ENCODE measurements around the gene SEM1.
"Not testable (repeated sequence)": the region's sequence is repeated elsewhere in the genome, so short reads cannot be mapped to it uniquely, and the experiment has no call there.

SEM1 gene

GRCh38 chr7:96700516-96700915 lies 9.1 kb downstream of the SEM1 start:
- DNase-seq (ENCODE audit: low spot score): no peak
- no peak for TF ChIP-seq CTCF (IDR thresholded peaks at IDR 0.05; ENCODE audit: extremely low read depth, missing control alignments)

- no peak for DNase-seq (ENCODE audit: low spot score)
- TF ChIP-seq CTCF (IDR thresholded peaks at IDR 0.05; ENCODE audit: extremely low read depth, missing control alignments): no peak
Measured at GRCh38 chr7:96699219-96699871, 10.3 kb downstream of the SEM1 start.

GRCh38 chr7:96698449-96698848 lies 11.2 kb downstream of the SEM1 start:
- not testable (repeated sequence) for DNase-seq (ENCODE audit: low spot score)

- no peak for DNase-seq (ENCODE audit: low spot score)
- TF ChIP-seq CTCF (IDR thresholded peaks at IDR 0.05; ENCODE audit: extremely low read depth, missing control alignments): no peak
Measured at GRCh38 chr7:96697822-96698221, 11.8 kb downstream of the SEM1 start.

- DNase-seq (ENCODE audit: low spot score): no peak
- no peak for TF ChIP-seq CTCF (IDR thresholded peaks at IDR 0.05; ENCODE audit: extremely low read depth, missing control alignments)
Measured at GRCh38 chr7:96695581-96695980, 14.1 kb downstream of the SEM1 start.

- TF ChIP-seq CTCF (IDR thresholded peaks at IDR 0.05; ENCODE audit: extremely low read depth, missing control alignments): no peak
- DNase-seq (ENCODE audit: low spot score): no peak
Measured at GRCh38 chr7:96694082-96694481, 15.6 kb downstream of the SEM1 start.

GRCh38 chr7:96691702-96692101 lies 17.9 kb downstream of the SEM1 start:
- TF ChIP-seq CTCF (IDR thresholded peaks at IDR 0.05; ENCODE audit: extremely low read depth, missing control alignments): no peak
- no peak for DNase-seq (ENCODE audit: low spot score)

- no peak for TF ChIP-seq CTCF (IDR thresholded peaks at IDR 0.05; ENCODE audit: extremely low read depth, missing control alignments)
- no peak for DNase-seq (ENCODE audit: low spot score)
Measured at GRCh38 chr7:96689414-96689813, 20.2 kb downstream of the SEM1 start.

All from GM20000 (cell line).